IMR-90 (cell line): ENCODE results near the gene HPGDS. TPM values are rescaled to one million over a fixed set of nuclear protein-coding genes. Genes with fewer than 3 reads are reported as not detected.
"Not testable (repeated sequence)": the region's sequence is repeated elsewhere in the genome, so short reads cannot be mapped to it uniquely, and the experiment has no call there.

ENCODE experiments used
- ATAC-seq: fragments of 200-7000 bp; cut with Tn5 transposase; 2 replicates; pipeline ENCODE4 v1.9.1; 2020; ENCODE audit warnings: low read depth, mild to moderate bottlenecking, moderate library complexity
- BruUV-seq: library from RNA; stranded (reverse); fragments of 400-500 nt; replicated peaks from 2 replicates; lab custom pipeline; 2021; lab: Mats Ljungman, UMichigan
- CTCF ChIA-PET: fragments of 300-600 bp; formaldehyde crosslinking; extraction: SDS; loops from one replicate; lab custom pipeline; 2021; ENCODE audit warnings: antibody characterized with exemption; lab: Yijun Ruan, JAX
- POLR2A ChIA-PET: fragments of 300-600 bp; sonication (Branson Sonifier 250); formaldehyde crosslinking; loops from one replicate; lab custom pipeline; 2022; ENCODE audit warnings: antibody characterized with exemption; ENCODE audit not compliant: unreplicated experiment; lab: Charles Lee
- DNase-seq: peaks from one replicate; pipeline ENCODE4 v3.0.0; 2013
- H2AFZ ChIP-seq: replicated peaks from 2 replicates; pipeline ENCODE3; 2013; ENCODE audit warnings: low read length, mild to moderate bottlenecking; ENCODE audit not compliant: poor library complexity
- H2AK5ac ChIP-seq: 2 replicates; pipeline ENCODE4 v1.6.1; 2013; ENCODE audit warnings: low read depth, low read length, inconsistent platforms
- H2AK9ac ChIP-seq: replicated peaks from 2 replicates; pipeline ENCODE3; 2013; ENCODE audit warnings: mild to moderate bottlenecking, low read depth, low read length, moderate library complexity; ENCODE audit not compliant: poor library complexity
- H2BK120ac ChIP-seq: 2 replicates; pipeline ENCODE4 v1.6.1; 2013; ENCODE audit warnings: low read depth, low read length, inconsistent platforms
- H2BK15ac ChIP-seq: 3 replicates; pipeline ENCODE4 v1.6.1; 2013; ENCODE audit warnings: low read depth, low read length, inconsistent platforms
- H2BK20ac ChIP-seq: 2 replicates; pipeline ENCODE4 v1.6.1; 2013; ENCODE audit warnings: low read depth, mild to moderate bottlenecking, inconsistent platforms, low read length, moderate library complexity
- H2BK5ac ChIP-seq: 2 replicates; pipeline ENCODE4 v1.6.1; 2013; ENCODE audit warnings: mild to moderate bottlenecking, low read depth, low read length, inconsistent platforms; ENCODE audit not compliant: poor library complexity, severe bottlenecking
- H3K14ac ChIP-seq: replicated peaks from 2 replicates; pipeline ENCODE4 v1.6.1; 2013; ENCODE audit warnings: low read depth, low read length, inconsistent platforms
- H3K18ac ChIP-seq: 2 replicates; pipeline ENCODE4 v1.6.1; 2013; ENCODE audit warnings: low read depth, low read length, control low read depth
- H3K23ac ChIP-seq: 2 replicates; pipeline ENCODE4 v1.6.1; 2013; ENCODE audit warnings: low read depth, low read length, inconsistent platforms
- H3K27ac ChIP-seq: 2 replicates; pipeline ENCODE4 v1.5.1; 2013; ENCODE audit warnings: mild to moderate bottlenecking, control low read depth, low read length; ENCODE audit not compliant: insufficient read depth
- H3K27me3 ChIP-seq: 2 replicates; pipeline ENCODE4 v1.6.1; 2013; ENCODE audit warnings: low read length; ENCODE audit not compliant: control insufficient read depth, insufficient read depth
- H3K36me3 ChIP-seq: 2 replicates; pipeline ENCODE4 v1.6.1; 2013; ENCODE audit warnings: low read length, mixed read lengths; ENCODE audit not compliant: control insufficient read depth, insufficient read depth
- H3K4ac ChIP-seq: 2 replicates; pipeline ENCODE4 v1.6.1; 2013; ENCODE audit warnings: low read depth, low read length, inconsistent platforms
- H3K4me1 ChIP-seq: 2 replicates; pipeline ENCODE4 v1.6.1; 2013; ENCODE audit warnings: low read length, mixed read lengths; ENCODE audit not compliant: control insufficient read depth, insufficient read depth
- H3K4me2 ChIP-seq: 2 replicates; pipeline ENCODE4 v1.6.1; 2013; ENCODE audit warnings: low read depth, mild to moderate bottlenecking, control low read depth, low read length, moderate library complexity
- H3K4me3 ChIP-seq: 2 replicates; pipeline ENCODE4 v1.5.1; 2013; ENCODE audit warnings: low read depth, mild to moderate bottlenecking, control low read depth, low read length, moderate library complexity; ENCODE audit not compliant: insufficient read depth
- H3K56ac ChIP-seq: 2 replicates; pipeline ENCODE4 v1.6.1; 2013; ENCODE audit warnings: low read length, inconsistent platforms; ENCODE audit not compliant: insufficient read depth; ENCODE audit errors: extremely low read depth
- H3K79me1 ChIP-seq, 2 experiments: 2 replicates each; pipeline ENCODE4 v1.6.1; 2013; ENCODE audit warnings: low read length in 2 of 2, inconsistent platforms in 1 of 2, low read depth in 1 of 2
- H3K9ac ChIP-seq: 2 replicates; pipeline ENCODE4 v1.6.1; 2013; ENCODE audit warnings: low read depth, low read length, control low read depth
- H3K9me1 ChIP-seq: 2 replicates; pipeline ENCODE4 v1.6.1; 2013; ENCODE audit warnings: low read length, inconsistent platforms; ENCODE audit not compliant: insufficient read depth
- H3K9me3 ChIP-seq: 2 replicates; pipeline ENCODE4 v1.6.1; 2013; ENCODE audit warnings: low read length; ENCODE audit not compliant: control insufficient read depth, insufficient read depth
- H4K20me1 ChIP-seq: 2 replicates; pipeline ENCODE4 v1.6.1; 2013; ENCODE audit warnings: low read length, inconsistent platforms; ENCODE audit not compliant: insufficient read depth
- H4K5ac ChIP-seq: 2 replicates; pipeline ENCODE4 v1.6.1; 2013; ENCODE audit warnings: mild to moderate bottlenecking, low read depth, low read length, control low read depth
- H4K8ac ChIP-seq, 2 experiments: 2 replicates each; pipeline ENCODE4 v1.6.1; 2013; ENCODE audit warnings: low read depth in 2 of 2, low read length in 2 of 2, control low read depth in 1 of 2, inconsistent platforms in 1 of 2
- H4K91ac ChIP-seq: 2 replicates; pipeline ENCODE4 v1.6.1; 2013; ENCODE audit warnings: low read depth, low read length, inconsistent platforms; ENCODE audit not compliant: insufficient read depth
- WGBS, 2 experiments: methylation state at CpG; one replicate each; pipeline versions ENCODE4 v1.1.5 to v1.1.7; 2013; ENCODE audit warnings: missing lambda C conversion rate in 2 of 2; ENCODE audit not compliant: insufficient read length in 1 of 2; ENCODE audit errors: extremely low coverage in 2 of 2; 5-methylcytosine and 5-hydroxymethylcytosine counted together
- dilution Hi-C: fragments of 300-500 bp; cut with HindIII; formaldehyde crosslinking; loops from one replicate; pipeline ENCODE4 v1.14.3; 2018; ENCODE audit warnings: low sequenced_read_pairs; ENCODE audit not compliant: unreplicated experiment
- in situ Hi-C: fragments of 300-500 bp; cut with MboI; formaldehyde crosslinking; loops from 3 replicates; pipeline ENCODE4 v1.14.3; 2019; ENCODE audit warnings: low sequenced_read_pairs, inconsistent platforms, mixed read lengths
- intact Hi-C: fragments of 100-400 bp; cut with micrococcal nuclease; formaldehyde crosslinking; loops from 2 replicates; pipeline ENCODE4 v1.10.0; 2022
- polyA plus RNA-seq, 3 experiments: library from polyadenylated mRNA; depleted of rRNA; stranded (reverse); fragments of >200 nt; gene quantifications; 2 replicates each; pipeline ENCODE4 v1.2.3, GENCODE V29; 2012; ENCODE audit warnings: low replicate concordance in 1 of 3
- total RNA-seq: library from RNA; depleted of rRNA; stranded (reverse); fragments of >200 nt; gene quantifications from 2 replicates; pipeline ENCODE4 v1.2.3, GENCODE V29; 2012

The HPGDS gene
- total and polyA plus RNA-seq, 2 of the 4 experiments (the other 2 are of a cell fraction), result not detected

- H3K14ac ChIP-seq, POLR2A ChIA-PET, H2AK5ac ChIP-seq, ATAC-seq, H3K9me1 ChIP-seq, H3K18ac ChIP-seq, CTCF ChIA-PET, H4K5ac ChIP-seq, H2AK9ac ChIP-seq, H4K8ac ChIP-seq, H2BK120ac ChIP-seq, H2BK15ac ChIP-seq, H3K9ac ChIP-seq, H3K36me3 ChIP-seq, dilution Hi-C loops, BruUV-seq, H3K4me3 ChIP-seq, DNase-seq, H3K23ac ChIP-seq, H2BK5ac ChIP-seq, H3K27ac ChIP-seq, H3K4me1 ChIP-seq, H4K20me1 ChIP-seq, H2BK20ac ChIP-seq, H3K4me2 ChIP-seq, in situ Hi-C loops, H3K27me3 ChIP-seq, H2AFZ ChIP-seq, H3K9me3 ChIP-seq, H4K91ac ChIP-seq, H3K79me1 ChIP-seq, H3K4ac ChIP-seq, H3K56ac ChIP-seq, intact Hi-C loops: not testable (repeated sequence)
- 86% methylated on average over 2 of the region's 3 CpGs; no CpG with 5 or more reads in 1 of the 2 experiments for WGBS, 2 experiments
Observed at GRCh38 chr4:94385452-94385851, 42.8 kb upstream of the HPGDS start.

GRCh38 chr4:94382891-94383290, 40.3 kb upstream of the HPGDS start:
- H3K4me3 ChIP-seq, H2BK120ac ChIP-seq, H2AK9ac ChIP-seq, intact Hi-C loops, in situ Hi-C loops, ATAC-seq, H3K56ac ChIP-seq, DNase-seq, H4K8ac ChIP-seq, H2AFZ ChIP-seq, H3K4me2 ChIP-seq, H3K27ac ChIP-seq, H3K14ac ChIP-seq, H3K9me1 ChIP-seq, H4K20me1 ChIP-seq, H3K9ac ChIP-seq, H4K5ac ChIP-seq, H2BK15ac ChIP-seq, H3K27me3 ChIP-seq, H3K36me3 ChIP-seq, POLR2A ChIA-PET, H4K91ac ChIP-seq, H3K23ac ChIP-seq, dilution Hi-C loops, H3K9me3 ChIP-seq, H3K79me1 ChIP-seq, BruUV-seq, H3K4me1 ChIP-seq, H2BK5ac ChIP-seq, H2BK20ac ChIP-seq, CTCF ChIA-PET, H2AK5ac ChIP-seq, H3K18ac ChIP-seq, H3K4ac ChIP-seq: not testable (repeated sequence)
- 53% methylated on average over 3 of the region's 5 CpGs; no CpG with 5 or more reads in 1 of the 2 experiments for WGBS, 2 experiments
